NCI-H526 (cell line): ENCODE data around the gene SLC6A6.
A peak's percentile ranks its signal among the peaks of the same experiment; 100 is the strongest.

ENCODE experiments used
- DNase-seq, 2 experiments: peaks; one replicate each; lab custom pipeline; 2025; lab: John Stamatoyannopoulos, UW

SLC6A6 gene

GRCh38 chr3:14422016-14422963 is 19.9 kb downstream of the SLC6A6 start:
- no peak for DNase-seq

GRCh38 chr3:14423197-14423743 is 20.9 kb downstream of the SLC6A6 start:
- no peak for DNase-seq

GRCh38 chr3:14423963-14424362 is 21.6 kb downstream of the SLC6A6 start:
- no peak for DNase-seq

GRCh38 chr3:14424711-14425580 is 22.5 kb downstream of the SLC6A6 start:
- DNase-seq, result no peak

GRCh38 chr3:14425581-14426304 is 23.3 kb downstream of the SLC6A6 start:
- DNase-seq, result no peak

GRCh38 chr3:14426305-14426620 is 23.9 kb downstream of the SLC6A6 start:
- DNase-seq, result peak in 1 of 2 experiments; percentile 51

- DNase-seq, result no peak
These were observed 26.0 kb downstream of the SLC6A6 start for GRCh38 chr3:14428087-14429033.

GRCh38 chr3:14429237-14429636 is 26.8 kb downstream of the SLC6A6 start:
- DNase-seq, result no peak

GRCh38 chr3:14429640-14430039 is 27.2 kb downstream of the SLC6A6 start:
- no peak for DNase-seq

- no peak for DNase-seq
These were observed 27.6 kb downstream of the SLC6A6 start for GRCh38 chr3:14430053-14430452.

- no peak for DNase-seq
These were observed 28.5 kb downstream of the SLC6A6 start for GRCh38 chr3:14430706-14431451.

GRCh38 chr3:14431452-14431916 is 29.1 kb downstream of the SLC6A6 start:
- DNase-seq, result no peak

- DNase-seq, result no peak
These were observed 29.8 kb downstream of the SLC6A6 start for GRCh38 chr3:14431917-14432834.

GRCh38 chr3:14433106-14433505 is 30.7 kb downstream of the SLC6A6 start:
- no peak for DNase-seq

GRCh38 chr3:14434126-14434497 is 31.7 kb downstream of the SLC6A6 start:
- no peak for DNase-seq

GRCh38 chr3:14434498-14435151 is 32.2 kb downstream of the SLC6A6 start:
- DNase-seq, result no peak

GRCh38 chr3:14435175-14436014 is 33.0 kb downstream of the SLC6A6 start:
- DNase-seq, result no peak

- no peak for DNase-seq
These were observed 34.5 kb downstream of the SLC6A6 start for GRCh38 chr3:14436954-14437281.
